GM12878 (cell line): Measurements from ENCODE around the gene TYK2.

ENCODE experiments used
- EZH2 ChIP-seq: IDR thresholded peaks from 2 replicates; pipeline ENCODE4 v1.6.1; 2012; ENCODE audit warnings: low read depth, mild to moderate bottlenecking, control low read depth, inconsistent platforms, low read length, borderline replicate concordance; ENCODE audit not compliant: control insufficient read depth
- TARDBP ChIP-seq: IDR thresholded peaks from 2 replicates; pipeline ENCODE4 v1.6.1; 2016; ENCODE audit warnings: borderline replicate concordance

DNA sequence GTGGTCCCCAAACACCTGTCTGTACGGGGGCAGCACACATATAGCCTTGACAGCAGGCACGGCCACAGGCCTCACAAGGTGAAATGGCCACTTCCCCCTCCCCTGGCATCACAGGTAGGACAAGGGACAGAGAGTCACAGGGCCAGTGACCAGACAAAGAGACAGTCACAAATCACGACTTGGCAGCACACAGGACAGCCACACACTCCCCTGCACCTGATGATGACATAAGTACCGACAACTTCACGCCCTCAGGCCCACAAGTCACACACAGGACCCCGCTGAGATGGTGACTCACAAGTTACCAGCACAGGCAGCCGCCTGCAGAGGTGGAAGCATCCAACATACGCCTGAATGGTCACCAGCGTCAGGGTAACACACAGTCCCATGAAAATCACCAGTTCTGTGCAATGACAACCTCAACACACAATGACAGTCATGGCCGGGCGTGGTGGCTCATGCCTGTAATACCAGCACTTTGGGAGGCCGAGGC lies 16.5 kb downstream of the TYK2 start:
- TF ChIP-seq TARDBP (no peak), EZH2 (no peak)
